ENCODE measurements around the gene SNX10.

Gene SNX10

GRCh38 chr7:26337232-26337865 lies 45.7 kb downstream of the SNX10 start:
- no peak for DNase-seq (ENCODE audit: low spot score)

- no peak for DNase-seq (ENCODE audit: low spot score)
Observed at GRCh38 chr7:26340476-26341018, 48.9 kb downstream of the SNX10 start.

- DNase-seq (ENCODE audit: low spot score) = no peak
Observed at GRCh38 chr7:26343320-26343832, 51.7 kb downstream of the SNX10 start.

GRCh38 chr7:26343837-26344236 lies 52.2 kb downstream of the SNX10 start:
- no peak for DNase-seq (ENCODE audit: low spot score)

- DNase-seq (ENCODE audit: low spot score) = no peak
Observed at GRCh38 chr7:26345202-26345601, 53.5 kb downstream of the SNX10 start.

- no peak for DNase-seq (ENCODE audit: low spot score)
Observed at GRCh38 chr7:26345837-26346236, 54.2 kb downstream of the SNX10 start.

- no peak for DNase-seq (ENCODE audit: low spot score)
Observed at GRCh38 chr7:26346611-26347203, 55.0 kb downstream of the SNX10 start.

GRCh38 chr7:26348234-26348851 lies 56.7 kb downstream of the SNX10 start:
- no peak for DNase-seq (ENCODE audit: low spot score)

- DNase-seq (ENCODE audit: low spot score) = no peak
Observed at GRCh38 chr7:26349005-26349915, 57.6 kb downstream of the SNX10 start.

- DNase-seq (ENCODE audit: low spot score) = no peak
Observed at GRCh38 chr7:26351171-26351570, 59.5 kb downstream of the SNX10 start.

- DNase-seq (ENCODE audit: low spot score) = no peak
Observed at GRCh38 chr7:26356229-26356628, 64.6 kb downstream of the SNX10 start.

GRCh38 chr7:26356929-26357798 lies 65.5 kb downstream of the SNX10 start:
- no peak for DNase-seq (ENCODE audit: low spot score)

- DNase-seq (ENCODE audit: low spot score) = no peak
Observed at GRCh38 chr7:26357799-26358151, 66.1 kb downstream of the SNX10 start.

- no peak for DNase-seq (ENCODE audit: low spot score)
Observed at GRCh38 chr7:26360650-26361049, 69.0 kb downstream of the SNX10 start.

GRCh38 chr7:26361637-26362036 lies 70.0 kb downstream of the SNX10 start:
- DNase-seq (ENCODE audit: low spot score) = no peak

GRCh38 chr7:26363465-26363864 lies 71.8 kb downstream of the SNX10 start:
- DNase-seq (ENCODE audit: low spot score) = no peak

- DNase-seq (ENCODE audit: low spot score) = peak; percentile 20
Observed at GRCh38 chr7:26365077-26365900, 73.6 kb downstream of the SNX10 start.

- DNase-seq (ENCODE audit: low spot score) = no peak
Observed at GRCh38 chr7:26365901-26366275, 74.2 kb downstream of the SNX10 start.

GRCh38 chr7:26367219-26367711 lies 75.6 kb downstream of the SNX10 start:
- DNase-seq (ENCODE audit: low spot score) = no peak

GRCh38 chr7:26368542-26368941 lies 76.9 kb downstream of the SNX10 start:
- DNase-seq (ENCODE audit: low spot score) = no peak
